Measurements from ENCODE around the gene LRP1.
A peak's percentile ranks its signal among the peaks of the same experiment; 100 is the strongest.
"Not testable (repeated sequence)": the region's sequence is repeated elsewhere in the genome, so short reads cannot be mapped to it uniquely, and the experiment has no call there.

Gene LRP1

DNA sequence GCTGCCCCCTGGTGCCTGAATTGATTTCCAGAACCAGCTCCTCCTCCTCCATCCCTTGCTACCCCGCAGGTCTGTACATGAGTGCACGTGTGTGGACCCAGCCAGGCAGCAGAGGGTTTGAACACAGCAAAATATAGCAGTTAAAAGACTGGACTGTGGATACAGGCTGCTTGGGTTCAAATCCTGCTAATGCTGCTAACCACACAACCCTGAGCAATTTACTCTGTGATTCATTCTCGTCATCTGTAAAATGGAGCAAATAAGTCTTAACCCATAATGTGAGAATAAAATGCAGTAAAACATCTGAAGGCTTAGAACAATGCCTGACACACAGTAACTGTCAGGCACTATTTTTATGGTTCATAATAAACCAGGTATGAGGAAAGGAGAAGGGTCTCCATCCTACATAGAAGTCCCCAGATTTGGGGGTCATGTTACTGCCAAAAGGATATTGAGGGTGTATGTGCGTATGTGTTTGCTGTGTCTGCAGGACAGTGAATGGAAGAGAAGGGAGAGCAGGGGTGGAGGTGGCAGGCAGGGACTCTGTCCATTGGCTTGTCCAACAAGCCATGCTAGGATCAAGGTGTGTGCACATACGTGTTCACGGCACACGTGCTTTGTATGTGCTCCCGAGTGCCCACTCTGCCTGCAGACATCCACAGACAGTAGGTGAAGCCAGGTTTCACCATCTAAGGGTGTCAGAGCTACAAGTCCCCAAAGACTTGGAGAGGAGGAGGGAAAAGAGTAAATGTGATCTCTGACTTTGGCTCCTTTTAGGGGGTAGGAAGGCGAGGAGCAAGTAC lies 15.6 kb upstream of the LRP1 start:
- DNase-seq: no peak

DNA sequence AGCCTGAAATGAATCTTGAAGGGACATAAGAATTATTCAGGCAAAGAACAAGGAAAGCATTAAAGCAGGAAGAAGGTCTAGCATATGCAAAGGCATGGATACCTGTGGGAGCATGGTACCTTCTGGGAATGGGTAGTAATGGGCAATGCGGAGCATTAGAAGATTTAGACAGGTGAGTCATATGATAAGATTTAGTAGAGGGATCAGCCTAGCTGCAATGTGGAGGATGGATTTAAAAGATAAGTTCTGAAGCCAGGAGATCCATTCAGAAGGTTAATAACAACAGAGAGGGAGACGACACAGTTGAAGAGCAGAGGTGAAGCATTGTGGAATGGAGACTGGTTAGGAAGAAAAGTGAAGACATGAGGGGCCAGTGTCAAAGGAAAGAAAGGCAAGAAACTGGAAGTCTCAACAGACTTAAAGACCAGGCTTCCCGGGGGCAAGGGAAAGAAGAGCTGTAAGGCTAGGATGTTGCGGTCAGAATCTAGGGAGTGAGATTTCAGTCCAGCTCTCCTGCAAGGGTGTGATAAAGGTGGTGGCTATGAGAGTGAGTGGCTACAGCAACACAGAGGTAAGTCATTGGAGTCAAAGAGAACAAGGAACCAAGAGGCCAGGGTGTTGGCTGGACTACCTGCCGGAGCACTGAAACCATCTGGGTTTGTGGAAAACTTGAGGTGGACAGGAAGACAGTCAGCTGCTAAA lies 11.6 kb upstream of the LRP1 start:
- DNase-seq: no peak

GRCh38 chr12:57118711-57119271 lies 9.5 kb upstream of the LRP1 start:
- DNase-seq: no peak

- DNase-seq: no peak
These were observed 8.8 kb upstream of the LRP1 start for GRCh38 chr12:57119294-57120085.

DNA sequence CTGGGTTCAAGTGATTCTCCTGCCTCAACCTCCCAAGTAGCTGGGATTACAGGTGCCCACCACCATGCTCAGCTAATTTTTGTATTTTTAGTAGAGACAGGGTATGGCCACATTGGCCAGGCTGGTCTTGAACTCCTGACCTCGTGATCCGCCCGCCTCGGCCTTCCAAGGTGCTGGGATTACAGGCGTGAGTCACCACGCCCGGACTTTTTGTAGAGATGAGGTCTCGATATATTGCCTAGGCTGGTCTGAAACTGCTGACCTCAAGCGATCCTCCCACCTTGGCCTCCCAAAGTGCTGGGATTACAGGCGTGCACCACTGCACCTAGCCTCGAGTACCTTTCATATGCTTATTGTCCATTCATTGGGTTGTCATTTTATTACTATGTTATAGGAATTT lies 7.6 kb upstream of the LRP1 start:
- not testable (repeated sequence) for DNase-seq

GRCh38 chr12:57123813-57124212 lies 4.5 kb upstream of the LRP1 start:
- no peak for DNase-seq

DNA sequence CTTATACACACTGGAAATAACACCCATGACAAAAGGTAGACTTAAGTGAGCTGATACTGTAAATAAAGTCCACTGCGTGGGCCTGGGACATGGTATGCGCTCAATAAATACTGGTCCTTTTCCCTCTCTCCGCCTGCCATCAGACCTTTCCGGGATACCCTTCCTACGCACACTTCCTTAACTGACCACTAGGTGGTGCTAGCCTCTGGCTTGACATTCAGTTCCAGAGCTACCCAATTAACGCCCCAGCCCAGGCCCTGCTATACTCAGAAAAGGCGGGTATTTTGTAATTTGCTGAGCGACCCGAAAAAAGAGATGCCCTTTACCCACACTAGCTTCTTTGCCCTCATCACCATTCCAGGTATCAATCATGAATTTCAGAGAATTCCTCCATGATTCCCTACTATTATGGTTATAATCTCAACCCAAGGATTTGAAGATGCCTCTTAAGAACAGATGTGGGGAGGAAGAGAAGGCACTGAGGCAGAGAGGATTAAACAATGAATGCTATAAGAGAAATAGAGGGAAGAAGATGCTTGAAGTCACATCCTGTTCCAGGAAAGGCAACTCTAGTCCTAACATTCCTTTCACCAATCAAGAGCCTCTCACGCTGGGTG lies 3.9 kb upstream of the LRP1 start:
- DNase-seq: peak; percentile 33

DNA sequence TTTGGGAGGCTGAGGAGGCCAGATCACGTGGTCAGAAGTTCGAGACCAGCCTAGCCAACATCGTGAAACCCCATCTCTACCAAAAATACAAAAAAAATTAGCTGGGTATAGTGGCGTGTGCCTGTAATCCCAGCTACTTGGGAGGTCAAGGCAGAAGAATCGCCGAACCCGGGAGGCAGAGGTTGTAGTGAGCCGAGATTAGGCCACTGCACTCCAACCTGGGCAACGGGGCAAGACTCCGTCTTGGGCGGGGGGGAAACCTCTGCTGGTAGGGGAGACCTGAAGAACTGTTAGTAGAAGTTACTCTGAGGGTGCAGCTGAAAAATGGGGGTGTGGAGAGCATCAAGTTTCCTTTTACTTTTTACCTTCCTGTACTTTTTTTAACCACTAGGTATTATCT lies 2.2 kb upstream of the LRP1 start:
- DNase-seq: no peak

DNA sequence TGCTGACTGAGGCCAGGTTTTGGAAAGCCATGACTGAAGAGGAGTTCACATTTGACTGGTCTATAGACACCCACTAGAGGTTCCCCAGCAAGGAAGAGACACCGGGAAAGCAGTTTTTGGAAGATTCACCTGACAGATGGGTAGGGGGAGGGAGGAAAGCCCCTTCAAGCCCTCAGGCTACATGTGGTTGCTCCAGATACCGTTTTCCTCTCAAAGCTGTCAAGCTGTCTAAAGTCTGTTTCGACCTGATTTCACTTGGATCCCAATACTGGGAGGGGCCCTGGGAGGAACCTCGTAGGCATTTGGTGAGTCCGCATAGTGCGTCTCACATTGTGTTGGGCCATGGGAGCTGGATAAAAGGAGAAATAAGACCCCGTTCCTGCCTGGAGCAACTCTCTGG lies 1.7 kb upstream of the LRP1 start:
- DNase-seq: no peak

- no peak for DNase-seq
These were observed 1.1 kb upstream of the LRP1 start for GRCh38 chr12:57127101-57127725.

GRCh38 chr12:57128519-57129247 lies 400 bp downstream of the LRP1 start:
- no peak for DNase-seq

- DNase-seq: no peak
These were observed 1.1 kb downstream of the LRP1 start for GRCh38 chr12:57129321-57129842.

- no peak for DNase-seq
These were observed 1.6 kb downstream of the LRP1 start for GRCh38 chr12:57129889-57130288.

DNA sequence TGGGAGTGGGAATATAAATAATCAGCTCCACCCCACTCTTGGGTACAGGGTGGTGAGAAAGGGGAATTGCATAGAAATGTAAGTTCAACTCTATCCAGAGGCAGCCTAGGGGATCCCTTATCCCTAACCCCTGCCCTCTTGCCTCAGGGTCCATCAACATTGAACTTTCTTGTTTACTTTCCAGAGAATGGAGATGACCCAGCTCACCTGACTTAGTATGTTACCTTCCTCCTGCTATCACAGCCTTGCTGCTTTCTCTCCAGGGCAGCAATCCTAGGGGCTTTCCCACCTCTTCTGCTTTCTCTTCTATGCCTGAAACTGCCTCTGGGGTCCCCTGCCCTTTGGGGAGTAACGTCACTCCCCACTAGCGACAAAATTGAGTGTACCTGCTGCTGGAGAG lies 2.7 kb downstream of the LRP1 start:
- no peak for DNase-seq

- DNase-seq: no peak
These were observed 3.8 kb downstream of the LRP1 start for GRCh38 chr12:57131896-57132744.

DNA sequence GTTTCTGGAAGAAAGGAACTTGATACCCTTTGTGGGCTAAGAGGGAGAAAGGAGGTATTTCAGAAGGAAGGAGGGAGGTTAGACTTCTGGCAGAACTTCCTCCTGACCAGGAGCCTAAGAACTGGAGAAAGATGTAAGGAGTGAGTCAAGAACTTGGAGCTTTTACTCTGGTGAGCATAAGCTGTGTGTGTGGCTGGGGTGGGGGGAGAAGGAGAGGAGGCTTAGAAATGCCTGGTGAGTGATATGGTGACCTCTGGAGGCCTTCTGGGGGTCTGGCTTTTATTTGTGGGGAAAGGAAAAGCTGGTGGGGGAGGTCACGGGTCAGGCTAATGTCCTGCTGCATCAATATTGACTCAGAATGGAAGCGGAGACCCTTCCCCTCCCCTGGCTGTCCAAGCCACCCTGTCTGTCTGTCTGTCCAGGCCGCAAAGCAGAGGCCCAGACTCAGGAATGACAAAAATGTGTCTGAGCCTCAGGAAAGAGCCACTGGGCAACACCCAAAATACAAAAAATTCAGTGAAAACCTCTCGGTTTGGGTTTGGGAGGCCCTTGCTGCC lies 4.8 kb downstream of the LRP1 start:
- no peak for DNase-seq

- no peak for DNase-seq
These were observed 5.6 kb downstream of the LRP1 start for GRCh38 chr12:57133916-57134315.

- DNase-seq: no peak
These were observed 6.7 kb downstream of the LRP1 start for GRCh38 chr12:57134949-57135348.

DNA sequence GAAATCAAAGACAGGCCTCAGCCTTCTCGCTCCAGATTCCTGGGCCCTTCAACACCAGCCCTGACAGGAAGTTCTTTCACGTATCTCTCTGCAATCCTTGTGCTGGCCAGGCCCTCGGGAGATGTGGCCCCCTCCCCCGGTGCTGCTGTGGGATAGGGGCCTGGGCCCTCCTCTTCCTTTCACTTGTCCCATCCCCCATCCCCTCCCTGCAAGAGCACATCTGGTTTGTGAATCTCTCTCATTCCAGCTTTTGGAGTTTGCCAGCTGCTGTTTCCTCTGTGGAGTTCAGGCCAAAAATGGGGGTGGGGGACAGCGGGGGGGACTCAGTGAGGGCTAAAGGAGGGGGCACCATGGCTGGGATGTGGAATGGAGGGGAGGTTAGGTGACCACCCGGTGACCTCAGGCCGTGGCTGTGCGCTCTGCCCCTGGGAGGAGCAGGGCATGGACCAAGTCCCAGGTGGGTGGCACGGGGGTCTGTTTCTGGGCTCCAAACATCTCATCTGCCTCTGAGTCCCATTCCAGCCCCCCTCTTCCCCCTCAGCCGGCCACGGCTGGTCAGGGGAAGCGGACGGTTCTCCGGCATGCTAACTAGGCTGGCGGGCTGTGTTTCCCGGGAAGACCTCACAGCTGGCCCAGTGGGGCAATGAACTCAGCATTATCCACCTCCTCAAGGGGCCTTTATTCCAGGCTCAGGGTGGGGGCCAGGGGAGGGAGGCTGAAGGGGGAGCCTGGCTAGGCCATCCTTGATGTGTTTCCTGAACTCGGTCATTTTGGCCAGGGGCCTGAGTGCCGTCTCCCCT lies 7.4 kb downstream of the LRP1 start:
- no peak for DNase-seq
